GM18867 (cell line): Measurements from ENCODE around the gene CORO2A.
"Not testable (repeated sequence)": the region's sequence is repeated elsewhere in the genome, so short reads cannot be mapped to it uniquely, and the experiment has no call there.

Experiments
- ATAC-seq: cut with Tn5 transposase; IDR thresholded peaks from one replicate; pipeline ENCODE4 v1.9.1; 2021; ENCODE audit warnings: mild to moderate bottlenecking, moderate library complexity; ENCODE audit not compliant: unreplicated experiment

Gene CORO2A

GRCh38 chr9:98191671-98192502 lies 550 bp downstream of the CORO2A start:
- peak; percentile 29 for ATAC-seq

DNA sequence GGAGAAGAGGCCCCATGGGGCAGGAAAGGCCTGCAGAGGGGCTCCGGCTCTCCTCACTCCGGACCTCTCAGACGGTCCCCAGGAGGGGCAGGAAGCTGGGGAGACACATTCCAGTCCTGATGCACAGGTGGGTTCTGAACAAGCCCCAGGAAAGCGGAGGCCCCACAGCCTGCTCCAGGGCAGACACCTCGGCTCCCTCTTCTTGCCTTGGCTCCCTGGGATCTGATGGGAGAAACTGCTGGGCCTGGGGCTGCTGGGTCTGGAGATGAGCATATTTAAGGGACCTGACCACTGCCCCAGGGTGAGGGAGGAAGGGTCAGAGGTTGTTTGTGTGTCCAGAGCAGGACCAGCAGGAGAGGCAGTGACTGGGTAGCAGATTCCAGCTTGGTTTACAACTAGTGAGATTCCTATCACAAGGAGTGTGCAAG lies 1.2 kb downstream of the CORO2A start:
- ATAC-seq, result no peak

GRCh38 chr9:98190757-98191105 lies 1.7 kb downstream of the CORO2A start:
- no peak for ATAC-seq

DNA sequence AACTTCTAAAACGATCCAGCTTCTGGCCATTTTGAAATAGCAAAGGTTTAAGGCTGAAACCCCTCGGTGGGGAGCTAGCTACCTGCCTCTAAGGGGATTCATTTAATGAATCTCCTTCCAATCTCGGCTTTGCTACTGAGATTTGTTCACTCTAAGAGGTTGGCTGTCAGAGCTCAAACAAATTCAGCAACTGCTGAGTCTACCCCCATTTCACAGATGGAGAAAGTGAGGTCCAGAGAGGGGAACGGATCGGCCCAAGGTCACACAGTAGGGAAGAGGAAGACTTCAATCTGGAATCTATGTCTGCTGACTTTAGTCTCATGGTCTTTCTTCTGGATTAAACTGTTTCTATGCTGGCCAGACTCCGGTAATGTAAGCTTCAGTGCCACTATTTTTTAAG lies 3.0 kb downstream of the CORO2A start:
- ATAC-seq, result no peak

- no peak for ATAC-seq
Observed at GRCh38 chr9:98187926-98188325, 4.5 kb downstream of the CORO2A start.

DNA sequence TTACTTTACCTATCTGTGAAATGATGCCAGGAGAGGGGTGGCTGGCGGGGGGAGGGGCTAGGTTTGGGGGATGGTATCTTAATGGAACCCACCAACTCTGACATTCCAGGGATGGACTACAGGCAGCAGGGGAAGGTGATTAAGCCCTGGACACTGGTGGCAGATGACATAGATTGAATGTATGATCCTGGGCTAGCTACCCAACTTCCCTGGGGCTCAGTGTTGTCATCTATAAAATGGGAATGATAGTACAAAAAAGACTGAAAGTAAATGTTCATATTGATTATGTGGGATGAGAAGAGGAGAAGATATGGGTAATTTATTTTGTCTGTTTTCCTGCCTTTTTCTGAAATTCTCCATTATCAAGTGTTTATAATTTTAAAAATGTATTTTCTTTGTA lies 6.2 kb downstream of the CORO2A start:
- no peak for ATAC-seq

DNA sequence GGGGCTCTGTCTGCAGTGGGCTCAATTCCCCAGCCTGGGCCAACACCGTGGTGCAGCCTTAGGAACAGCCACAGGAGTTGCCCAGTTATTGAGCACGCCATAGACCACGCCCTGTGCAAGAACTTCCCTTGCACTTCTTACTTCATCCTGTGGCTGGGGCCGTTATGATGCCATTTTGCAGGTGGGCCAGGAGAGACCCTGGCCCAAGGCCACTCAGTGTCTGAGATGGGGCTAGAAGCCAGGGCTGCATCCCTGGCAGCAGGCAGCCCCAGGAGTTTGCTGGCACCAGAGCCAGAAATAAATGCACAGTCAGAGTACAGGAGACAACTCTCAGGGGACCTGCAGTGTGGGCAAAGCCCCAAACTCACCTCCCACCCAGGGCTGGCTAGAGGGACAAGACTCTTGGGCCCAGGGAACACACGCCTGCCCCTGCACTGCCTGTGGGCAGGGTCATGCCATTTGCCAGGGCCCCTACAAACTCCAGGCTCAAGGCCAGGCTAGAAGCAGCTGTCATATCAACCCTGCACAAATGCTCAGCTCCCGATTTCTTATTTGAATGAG lies 6.7 kb downstream of the CORO2A start:
- no peak for ATAC-seq

DNA sequence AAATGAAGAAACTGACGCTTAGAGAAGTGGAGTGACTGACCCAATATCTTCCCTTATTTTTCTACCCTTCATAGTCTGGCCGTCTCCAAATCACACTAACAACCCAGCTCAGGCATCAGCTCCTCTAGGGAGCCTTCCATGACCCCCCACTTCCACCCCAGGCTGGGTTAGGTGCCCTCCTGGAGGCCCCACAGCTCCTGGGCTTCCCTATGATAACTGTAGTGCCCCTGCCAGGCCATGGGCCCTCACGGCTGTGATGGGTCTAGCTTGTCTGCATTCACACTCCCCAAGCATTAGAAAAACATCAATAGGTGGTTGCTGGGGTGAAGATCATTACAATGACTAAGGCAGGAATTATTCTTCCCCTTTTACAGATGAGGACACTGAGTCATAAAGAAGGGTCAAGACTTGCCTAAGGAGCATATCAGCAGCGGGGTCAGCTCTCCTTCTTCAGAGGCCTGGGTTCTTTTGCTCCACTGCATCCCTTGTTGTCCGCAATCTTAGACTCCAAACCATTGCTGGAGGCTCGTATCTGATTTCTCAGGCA lies 7.3 kb downstream of the CORO2A start:
- ATAC-seq, result no peak

GRCh38 chr9:98184326-98184725 lies 8.1 kb downstream of the CORO2A start:
- ATAC-seq, result no peak

GRCh38 chr9:98182889-98183599 lies 9.4 kb downstream of the CORO2A start:
- no peak for ATAC-seq

DNA sequence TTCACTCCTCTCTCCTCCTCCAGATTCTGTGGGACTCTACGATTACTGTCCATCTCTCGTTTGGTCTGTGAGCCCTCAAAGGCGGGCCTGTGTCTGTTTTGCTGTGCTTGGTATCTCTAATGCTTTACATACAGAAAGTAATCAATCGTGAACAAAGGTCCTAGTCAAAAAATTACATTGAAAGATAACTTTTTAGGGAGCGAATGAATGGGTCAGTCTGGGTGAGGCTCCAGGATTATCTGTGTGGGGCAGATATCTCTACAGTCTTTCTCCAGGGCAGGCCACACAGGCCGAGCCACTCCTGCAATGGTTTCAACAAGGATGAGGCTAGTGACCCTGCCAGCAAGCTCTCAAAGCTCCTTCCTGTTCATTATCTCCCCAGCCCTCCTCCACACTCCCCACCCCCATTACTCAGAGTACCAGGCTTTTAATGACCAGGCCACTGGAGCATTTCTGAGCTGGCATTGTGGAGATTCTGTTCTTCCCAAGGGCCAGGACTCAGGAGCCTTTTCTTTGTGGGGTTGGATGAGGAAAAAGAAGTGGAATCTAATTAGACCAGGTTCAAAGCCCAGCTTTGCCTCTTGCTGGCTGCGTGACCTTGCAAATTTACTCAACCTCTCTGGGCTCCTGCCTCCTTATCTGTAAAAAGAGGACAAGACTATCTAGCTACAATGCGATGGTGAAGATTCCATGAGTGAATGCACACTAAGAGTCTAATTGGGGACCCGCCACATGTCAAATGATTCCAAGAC lies 10.2 kb downstream of the CORO2A start:
- ATAC-seq, result no peak

DNA sequence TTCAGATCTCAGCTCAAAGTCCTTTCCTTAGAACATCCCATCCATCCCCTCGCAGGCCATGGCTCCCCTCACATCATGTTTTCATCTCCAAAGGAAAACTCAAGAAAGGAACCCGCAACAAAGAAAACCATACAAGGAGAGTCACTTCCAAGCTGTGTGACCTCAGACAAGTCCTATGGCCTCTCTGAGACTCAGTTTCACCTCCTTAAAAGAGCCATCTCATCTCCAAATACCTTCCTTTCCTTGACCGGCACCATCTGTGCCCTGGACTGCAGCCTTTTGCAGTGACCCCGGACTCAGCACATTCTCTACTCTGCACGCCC lies 10.7 kb downstream of the CORO2A start:
- ATAC-seq, result no peak

- no peak for ATAC-seq
Observed at GRCh38 chr9:98180996-98181395, 11.4 kb downstream of the CORO2A start.

- no peak for ATAC-seq
Observed at GRCh38 chr9:98178874-98179850, 13.3 kb downstream of the CORO2A start.

GRCh38 chr9:98176391-98177259 lies 15.8 kb downstream of the CORO2A start:
- no peak for ATAC-seq

DNA sequence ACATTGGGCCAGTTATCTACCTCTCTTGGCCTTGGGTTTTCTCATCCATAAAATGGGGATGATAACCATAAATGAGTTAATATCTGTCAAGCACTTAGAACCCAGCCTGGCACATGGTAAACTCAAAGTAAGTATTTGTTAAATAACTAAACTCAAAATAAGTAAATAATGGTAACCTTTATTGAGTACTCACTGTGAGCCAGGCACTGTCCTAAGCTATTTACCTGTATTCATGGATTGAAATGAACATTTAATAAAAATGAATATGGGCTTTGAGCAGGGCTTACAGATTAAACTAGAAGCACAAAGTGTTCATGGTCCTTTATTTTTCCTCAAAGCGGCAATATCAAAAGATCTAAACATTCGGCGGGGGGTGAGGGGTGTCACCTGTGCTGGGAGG lies 16.7 kb downstream of the CORO2A start:
- ATAC-seq, result no peak

DNA sequence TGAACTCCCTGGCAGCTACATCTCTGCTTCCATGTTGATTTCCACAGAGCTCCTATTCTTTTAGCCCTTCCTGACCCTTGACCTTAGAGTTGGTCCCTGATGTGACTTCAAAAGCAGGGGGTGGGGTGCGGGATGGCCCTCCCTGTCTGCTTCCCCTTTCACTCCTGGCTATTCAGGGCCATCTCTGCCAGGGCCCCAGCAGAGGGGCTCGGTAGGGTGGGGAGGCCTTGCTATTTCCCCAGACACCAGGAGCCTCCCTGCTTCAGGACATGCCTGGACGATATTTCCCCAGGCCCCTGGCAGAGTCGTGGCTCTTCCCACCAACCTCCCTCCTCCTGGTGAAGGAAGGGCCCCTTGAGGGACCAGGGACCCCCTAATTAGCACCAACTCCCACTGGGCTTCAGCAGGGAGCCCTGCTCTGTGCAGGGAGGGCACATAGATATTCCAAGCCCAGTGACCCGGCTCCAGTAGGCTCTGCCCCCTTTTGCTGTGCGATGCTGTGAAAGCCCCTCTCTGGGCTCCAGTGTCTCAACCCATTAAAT lies 17.3 kb downstream of the CORO2A start:
- no peak for ATAC-seq

GRCh38 chr9:98174502-98174918 lies 17.9 kb downstream of the CORO2A start:
- ATAC-seq, result not testable (repeated sequence)

DNA sequence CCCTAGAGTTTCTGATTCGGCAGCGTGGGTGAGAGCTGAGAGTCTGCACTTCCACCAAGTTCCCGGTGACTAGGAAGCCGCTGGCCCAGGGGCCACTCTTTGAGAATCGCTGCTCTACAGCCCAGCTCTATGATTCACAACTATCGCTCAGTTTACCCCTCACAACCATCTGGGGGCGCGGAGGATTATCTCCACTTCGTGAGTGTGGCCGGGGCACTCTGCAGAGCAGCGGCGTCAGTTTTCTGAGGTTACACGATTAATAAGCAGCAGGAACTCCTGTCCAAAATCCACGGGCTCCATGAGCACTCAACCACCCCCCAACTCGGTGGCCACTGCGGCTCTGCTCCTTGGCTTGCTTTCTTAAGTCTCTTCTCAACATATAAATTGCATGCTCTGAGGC lies 19.3 kb downstream of the CORO2A start:
- no peak for ATAC-seq
